GM18517 (cell line): ENCODE measurements around the gene ST7.
A peak's percentile ranks its signal among the peaks of the same experiment; 100 is the strongest.
"Not testable (repeated sequence)": the region's sequence is repeated elsewhere in the genome, so short reads cannot be mapped to it uniquely, and the experiment has no call there.

Experiments
- ATAC-seq: cut with Tn5 transposase; IDR thresholded peaks from one replicate; pipeline ENCODE4 v1.9.1; 2021; ENCODE audit warnings: mild to moderate bottlenecking, moderate library complexity; ENCODE audit not compliant: unreplicated experiment

Gene ST7

GRCh38 chr7:116949941-116950801, 3.1 kb upstream of the ST7 start:
- ATAC-seq = no peak

DNA sequence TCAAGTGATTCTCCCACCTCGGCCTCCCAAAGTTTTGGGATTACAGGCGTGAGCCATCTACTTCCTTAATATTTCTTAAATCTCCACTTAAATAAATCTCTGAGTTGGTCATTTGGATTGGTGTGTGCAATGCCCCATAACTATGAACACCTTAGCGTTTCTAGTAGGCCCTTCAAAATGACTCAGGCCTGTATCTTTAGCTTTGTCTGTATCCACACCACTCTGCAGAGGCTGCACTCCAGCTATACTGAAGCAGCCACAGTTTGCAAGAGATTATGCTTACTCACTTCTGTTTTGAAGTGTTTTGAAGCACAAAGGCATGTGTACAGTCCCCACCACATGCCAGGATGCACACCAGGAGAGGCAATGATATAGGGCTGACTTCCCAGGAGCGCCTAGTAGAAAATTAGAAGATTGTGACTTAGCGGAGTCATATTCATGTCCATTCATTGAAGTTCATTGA, 2.4 kb upstream of the ST7 start:
- ATAC-seq = no peak

DNA sequence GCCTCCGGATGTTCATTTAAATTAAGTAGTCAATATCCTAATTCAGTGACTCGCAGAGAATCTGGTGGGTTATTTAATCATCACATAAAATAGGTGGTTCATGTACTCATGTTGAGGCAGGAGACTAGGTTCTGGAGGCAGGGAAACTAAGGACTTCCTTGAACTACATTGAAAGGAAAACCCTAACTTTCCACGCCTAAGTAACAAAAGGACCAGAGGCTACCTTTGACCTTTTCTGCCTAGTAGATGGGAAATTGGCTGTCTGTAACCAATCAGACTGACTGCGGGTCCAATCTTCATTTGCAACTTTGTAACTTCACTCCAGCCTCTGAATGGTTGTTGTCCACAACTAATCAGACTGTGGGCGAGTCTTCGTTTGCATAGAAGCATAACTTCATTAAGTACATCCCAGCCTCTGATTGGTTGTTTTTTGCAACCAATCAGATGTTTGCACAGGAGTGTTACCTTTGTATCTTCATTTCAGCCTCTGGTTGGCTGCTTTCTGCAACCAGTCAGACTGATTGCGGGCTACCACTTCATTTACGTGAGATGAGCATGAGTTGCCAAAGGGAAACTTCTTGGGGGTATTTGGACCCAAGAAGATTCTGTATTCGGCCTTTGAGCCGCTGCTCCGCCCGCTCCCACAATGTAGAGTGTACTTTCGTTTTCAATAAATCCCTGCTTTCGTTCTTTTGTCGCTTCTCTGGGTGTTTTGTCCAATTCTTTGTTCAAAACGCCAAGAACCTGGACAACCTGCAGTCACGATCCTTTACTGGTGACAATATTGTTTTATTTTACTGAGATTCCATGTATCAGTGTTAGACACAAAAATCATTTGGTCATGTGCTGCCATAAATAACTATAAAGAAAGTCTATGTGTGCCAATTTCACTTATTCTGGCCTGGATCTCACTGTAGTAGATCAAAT, 1.7 kb upstream of the ST7 start:
- no peak for ATAC-seq

- peak; percentile 29 for ATAC-seq
Measured at GRCh38 chr7:116952635-116953371, 498 bp upstream of the ST7 start.

GRCh38 chr7:116953906-116954838, 871 bp downstream of the ST7 start:
- peak; percentile 19 for ATAC-seq

- ATAC-seq = no peak
Measured at GRCh38 chr7:116955340-116955739, 2.0 kb downstream of the ST7 start.

- ATAC-seq = peak; percentile 78
Measured at GRCh38 chr7:116955801-116956476, 2.6 kb downstream of the ST7 start.

DNA sequence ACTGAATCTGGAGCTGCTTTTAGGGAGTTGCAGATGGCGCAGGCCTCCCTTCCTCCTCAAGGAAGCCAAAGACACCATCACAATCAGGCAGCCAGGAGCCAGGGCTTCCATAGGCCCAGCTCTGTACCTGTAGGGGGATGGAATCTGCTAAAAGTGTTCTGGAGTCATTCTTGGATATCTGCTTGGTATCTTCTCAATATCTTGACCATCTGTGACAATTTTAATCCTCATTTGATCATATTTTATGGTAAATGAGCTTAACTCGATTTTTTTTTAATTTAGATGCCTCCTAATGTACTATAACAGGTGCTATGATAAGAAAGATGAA, 3.1 kb downstream of the ST7 start:
- ATAC-seq = no peak

- peak; percentile 48 for ATAC-seq
Measured at GRCh38 chr7:116957874-116958273, 4.6 kb downstream of the ST7 start.

GRCh38 chr7:116961966-116962673, 8.8 kb downstream of the ST7 start:
- ATAC-seq = not testable (repeated sequence)

DNA sequence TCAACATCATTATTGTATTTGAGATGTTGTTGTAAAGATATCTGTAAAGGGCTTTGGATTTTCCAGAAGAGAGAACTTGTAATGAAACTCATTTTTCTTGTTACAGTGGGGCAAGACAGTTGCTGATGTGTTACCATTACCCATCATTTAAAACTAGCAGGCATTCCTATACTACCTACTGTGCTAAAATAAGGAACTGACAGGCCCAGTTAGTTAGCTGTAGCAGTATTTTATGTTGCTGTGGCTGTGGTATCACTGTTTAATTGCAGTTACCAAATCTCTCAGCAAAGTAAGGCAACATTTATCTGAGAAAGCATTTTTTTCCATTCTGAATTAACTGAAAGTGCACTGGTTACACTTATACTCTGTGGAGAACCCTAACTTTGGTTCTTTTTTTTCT, 9.9 kb downstream of the ST7 start:
- ATAC-seq = no peak

DNA sequence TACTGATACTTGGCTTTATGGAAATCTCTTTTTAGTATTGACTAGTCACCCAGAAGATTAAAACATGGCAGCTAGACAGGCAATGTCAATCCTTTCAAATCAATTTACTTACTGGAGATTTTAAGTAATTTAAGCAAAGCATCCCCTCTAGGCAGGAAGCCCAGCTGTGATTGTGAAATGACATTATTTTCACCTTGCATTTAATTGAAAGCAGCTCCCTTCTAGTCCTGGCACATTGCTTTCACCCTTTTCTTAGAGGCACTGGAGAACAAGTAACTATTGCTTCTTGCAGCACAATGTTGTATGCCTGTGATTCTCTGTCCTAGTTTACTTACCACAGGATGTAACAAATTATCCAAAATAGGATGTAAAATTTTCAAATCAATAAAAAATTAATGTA, 13.3 kb downstream of the ST7 start:
- ATAC-seq = no peak

GRCh38 chr7:116967254-116967922, 14.1 kb downstream of the ST7 start:
- no peak for ATAC-seq

GRCh38 chr7:116967983-116968382, 14.7 kb downstream of the ST7 start:
- no peak for ATAC-seq

GRCh38 chr7:116968631-116969030, 15.3 kb downstream of the ST7 start:
- ATAC-seq = no peak

DNA sequence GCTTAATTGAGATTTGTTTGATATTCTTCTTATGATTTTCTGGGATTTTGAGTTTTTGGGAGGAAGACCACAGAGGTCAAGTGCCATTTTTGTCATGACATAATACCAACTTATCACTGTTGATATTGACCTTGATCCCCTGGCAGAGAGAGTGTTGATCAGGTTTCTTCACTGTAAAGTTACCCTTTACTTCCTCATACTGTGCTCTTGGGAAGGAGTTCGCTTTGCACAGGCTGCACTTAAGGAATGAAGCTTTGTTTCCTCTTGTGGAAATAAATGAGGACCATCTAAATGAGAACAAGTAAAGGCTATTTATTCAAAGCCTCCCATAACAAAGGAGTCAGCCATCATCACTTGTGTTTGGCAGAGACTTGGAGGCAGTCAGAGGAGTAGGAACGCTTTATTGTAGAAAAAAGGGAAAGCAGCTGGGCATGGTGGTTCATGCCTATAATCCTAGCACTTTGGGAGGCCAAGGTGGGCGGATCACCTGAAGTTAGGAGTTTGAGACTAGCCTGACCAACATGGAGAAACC, 16.1 kb downstream of the ST7 start:
- ATAC-seq = no peak

DNA sequence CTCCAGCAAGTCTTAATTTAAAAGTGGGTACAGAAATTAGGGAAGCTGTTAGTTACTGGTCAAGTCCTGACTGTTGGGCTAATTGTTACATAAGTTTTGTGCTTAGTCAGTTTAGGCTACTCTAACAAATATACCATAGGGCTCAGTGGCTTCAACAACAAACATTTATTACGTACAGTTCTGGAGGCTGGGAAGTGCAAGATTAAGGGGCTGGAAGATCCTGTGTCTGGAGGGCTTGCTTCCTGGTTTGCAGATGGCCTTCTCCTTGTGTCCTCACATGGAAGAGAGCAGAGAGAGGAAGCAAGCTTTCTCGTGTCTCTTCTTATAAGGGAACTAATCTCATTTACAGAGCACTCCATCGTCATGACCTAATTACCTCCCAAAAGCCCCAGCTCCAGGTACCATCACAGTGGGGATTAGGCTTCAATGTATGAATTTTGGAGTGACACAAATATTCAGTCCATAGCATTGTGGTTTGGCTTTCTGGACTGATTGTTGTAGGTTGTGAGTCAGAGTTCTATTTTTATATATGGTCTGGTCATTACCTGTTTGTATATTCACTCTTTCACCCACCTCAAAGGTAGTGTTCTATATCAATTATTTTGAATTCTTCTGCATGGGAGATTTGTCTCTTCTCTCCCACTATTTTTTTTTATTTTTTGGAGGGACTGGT, 17.1 kb downstream of the ST7 start:
- ATAC-seq = peak; percentile 51

DNA sequence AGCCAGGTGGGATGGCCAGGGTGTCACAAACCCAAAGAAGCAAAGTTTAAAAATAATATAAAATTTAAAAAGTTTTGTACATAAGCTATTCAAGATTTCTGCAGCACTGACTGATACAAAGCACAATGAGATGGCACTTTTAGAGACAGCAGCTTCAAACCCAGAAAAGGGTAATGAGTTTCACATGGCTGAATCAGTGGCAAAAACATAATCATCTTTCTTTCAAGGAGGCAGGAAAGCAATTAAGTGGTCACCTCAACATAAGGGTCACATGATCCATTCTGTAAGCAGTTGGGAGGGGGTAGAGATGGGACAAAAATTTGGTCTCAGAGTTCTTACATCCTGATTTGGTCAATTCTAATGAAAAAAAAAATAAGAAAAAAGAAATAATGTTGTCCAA, 17.9 kb downstream of the ST7 start:
- ATAC-seq = not testable (repeated sequence)
